Caki2 (cell line): ENCODE data around the gene R3HDM1. TPM values are rescaled to one million over a fixed set of nuclear protein-coding genes. Genes with fewer than 3 reads are reported as not detected.
A peak's percentile ranks its signal among the peaks of the same experiment; 100 is the strongest.

Experiments
- DNase-seq: peaks from one replicate; pipeline ENCODE4 v3.0.0-alpha.2; 2015; ENCODE audit warnings: low read depth
- in situ Hi-C: cut with HindIII; loops from 2 replicates; pipeline ENCODE4 v1.10.0; 2016; ENCODE audit warnings: low sequenced_read_pairs, low pct_unique_long_range_greater_than_20kb, mixed read lengths
- total RNA-seq: library from RNA; depleted of rRNA; stranded (reverse); fragments of >200 nt; shearing (Covaris generic); gene quantifications from 2 replicates; pipeline ENCODE4 v1.2.3, GENCODE V29; 2014; ENCODE audit warnings: low replicate concordance; rRNA removed

The R3HDM1 gene
- total RNA-seq, 1 experiment from 2014 or later, result 7.0 TPM

DNA sequence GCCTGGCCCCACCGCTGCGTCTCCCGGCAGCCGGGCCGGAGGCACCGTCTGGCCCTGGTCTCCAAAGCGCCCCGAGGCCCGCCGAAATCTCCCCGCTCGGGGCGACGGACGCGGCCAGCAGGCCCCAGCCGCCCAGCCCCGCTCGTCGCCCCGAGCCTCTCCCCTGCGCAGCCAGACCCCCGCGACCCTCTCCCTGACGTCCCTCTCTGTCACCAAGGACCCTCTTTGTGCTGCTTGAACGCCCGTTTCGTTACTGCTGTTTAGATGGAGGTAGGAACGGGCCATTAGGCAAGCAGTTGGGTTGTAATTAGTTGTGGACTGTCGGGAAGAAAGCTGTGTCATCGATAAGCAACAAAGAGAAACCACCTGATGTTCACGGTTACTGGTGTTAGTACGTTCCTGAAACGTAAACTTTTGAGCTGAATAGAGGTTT lies 211.1 kb downstream of the R3HDM1 start:
- in situ Hi-C loops, result no loop called here
- peak; percentile 51 for DNase-seq

DNA sequence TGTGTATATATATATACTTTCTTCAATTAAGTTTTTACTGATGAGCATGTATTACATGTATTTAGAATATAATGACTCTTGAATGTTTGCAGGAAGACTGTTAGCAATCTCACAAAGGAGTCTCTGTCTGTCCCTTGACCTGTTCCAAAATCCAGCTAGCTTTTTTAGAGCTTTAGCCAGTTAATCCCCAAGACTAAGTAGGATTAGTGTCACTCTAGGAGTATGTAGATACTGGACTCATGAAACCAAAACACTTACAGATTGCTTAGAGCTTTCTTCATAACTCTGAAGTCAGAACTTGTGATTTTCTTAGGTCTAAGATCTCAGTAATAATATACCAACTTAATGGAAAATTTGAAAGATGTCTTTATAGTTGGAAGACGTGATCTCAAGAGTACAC lies 212.6 kb downstream of the R3HDM1 start:
- DNase-seq, result no peak
- in situ Hi-C loops, result no loop called here

DNA sequence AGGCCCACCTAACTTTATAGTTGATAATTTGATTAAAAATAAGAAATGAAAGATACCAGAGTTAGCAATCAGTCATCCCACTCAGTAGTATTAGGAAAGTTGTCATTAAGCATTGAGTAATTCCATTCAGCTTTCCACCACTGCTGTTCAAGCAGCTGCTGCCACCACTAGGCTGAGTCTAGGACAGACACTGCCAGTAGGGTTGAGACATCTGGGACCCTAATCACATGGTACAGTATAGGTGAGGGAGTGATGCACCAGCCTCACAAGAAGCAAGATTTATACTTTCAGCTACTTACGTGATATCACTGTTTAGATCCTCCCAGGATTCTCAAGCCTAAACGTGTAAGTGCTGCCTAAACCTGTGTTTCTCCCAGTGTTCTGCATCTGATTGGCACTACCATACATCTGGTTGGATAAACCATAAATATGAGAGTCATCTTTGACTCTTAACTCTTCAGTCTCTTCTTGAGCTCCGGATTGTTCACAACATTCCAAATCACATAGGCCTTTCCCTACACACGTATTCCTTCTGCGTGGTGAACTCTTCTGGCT lies 213.6 kb downstream of the R3HDM1 start:
- in situ Hi-C loops, result no loop called here
- peak; percentile 38 for DNase-seq

GRCh38 chr2:135745545-135745944 lies 214.3 kb downstream of the R3HDM1 start:
- DNase-seq, result peak; percentile 25

GRCh38 chr2:135755573-135755972 lies 224.3 kb downstream of the R3HDM1 start:
- no peak for DNase-seq
- in situ Hi-C loops, result no loop called here

More at GRCh38 chr2:135745545-135745944, 214.3 kb downstream of the R3HDM1 start:
- in situ Hi-C loops, result no loop called here

DNA sequence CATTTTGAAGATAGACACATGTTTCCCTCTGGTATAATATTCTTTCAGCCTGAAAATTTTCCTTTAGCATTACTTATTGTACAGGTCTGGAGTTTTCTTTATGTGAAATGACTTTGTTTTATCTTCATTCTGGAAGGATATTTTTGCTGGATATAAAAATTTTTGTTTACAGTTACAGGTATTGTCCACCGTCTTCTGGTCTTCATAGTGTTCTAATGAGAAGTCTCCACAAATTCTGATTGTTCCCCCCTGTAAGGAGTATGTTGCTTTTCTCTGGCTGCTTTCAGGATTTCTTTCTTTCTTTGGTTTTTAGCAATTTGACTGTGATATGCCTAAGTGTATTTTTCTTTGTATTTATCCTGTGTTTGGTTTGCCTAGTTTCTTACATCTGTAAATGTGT lies 225.4 kb downstream of the R3HDM1 start:
- in situ Hi-C loops, result no loop called here
- no peak for DNase-seq

DNA sequence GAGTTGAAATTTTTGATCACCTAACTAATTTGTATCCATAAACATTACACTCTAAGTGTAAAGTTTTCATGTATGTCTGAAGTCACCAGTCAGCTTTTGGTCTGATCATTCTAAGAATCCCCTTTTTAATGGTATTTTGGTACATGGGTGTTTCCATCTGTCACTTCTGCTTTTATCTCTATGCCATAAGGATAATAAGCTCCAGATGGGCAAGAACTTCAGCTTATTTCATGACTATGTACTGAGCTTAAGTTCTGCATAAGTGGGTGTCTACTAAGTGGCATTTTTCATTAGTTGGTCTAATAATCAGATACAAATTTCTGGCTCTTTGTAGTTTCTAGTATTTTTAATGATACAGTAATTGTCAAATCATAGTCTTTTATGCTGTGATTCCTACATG lies 230.7 kb downstream of the R3HDM1 start:
- DNase-seq, result no peak
- in situ Hi-C loops, result no loop called here

DNA sequence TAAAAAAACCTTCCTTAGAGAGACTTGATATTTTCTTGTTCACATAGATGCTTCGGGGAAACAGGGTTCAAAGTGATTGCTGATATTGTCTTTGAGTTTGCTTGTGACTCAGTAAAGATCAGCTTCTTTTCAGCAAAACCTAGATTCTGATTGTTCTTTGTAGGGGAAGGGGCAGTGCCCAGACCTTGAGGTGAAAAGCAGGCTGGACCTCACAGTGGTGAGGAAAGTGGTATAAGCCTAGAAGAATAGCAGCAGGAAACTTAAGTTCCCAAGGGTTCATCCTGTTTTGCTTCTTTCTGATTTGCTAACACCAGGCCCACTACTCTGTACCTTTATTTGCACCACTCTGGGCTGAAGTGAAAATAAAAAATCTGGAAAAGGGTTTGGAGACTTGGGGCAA lies 231.2 kb downstream of the R3HDM1 start:
- in situ Hi-C loops, result no loop called here
- DNase-seq, result no peak

DNA sequence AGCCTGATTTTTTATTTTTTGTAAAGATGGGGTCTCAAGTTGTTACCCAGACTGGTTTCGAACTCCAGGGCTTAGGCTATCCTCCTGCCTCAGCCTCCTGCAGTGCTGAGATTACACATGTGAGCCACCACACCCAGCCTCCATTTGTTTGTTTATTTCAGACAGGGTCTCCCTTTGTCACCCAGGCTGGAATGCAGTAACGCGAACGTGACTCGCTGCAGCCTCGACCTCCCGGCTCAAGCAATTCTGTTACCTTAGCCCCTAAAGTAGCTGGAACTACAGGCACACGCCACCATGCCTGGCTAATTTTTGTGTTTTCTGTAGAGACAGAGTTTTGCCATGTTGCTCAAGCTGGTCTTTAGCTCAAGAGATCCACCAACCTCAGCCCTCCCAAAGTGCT lies 237.6 kb downstream of the R3HDM1 start:
- no peak for DNase-seq
- in situ Hi-C loops, result no loop called here

- DNase-seq, result no peak
- in situ Hi-C loops, result no loop called here
These were observed 242.0 kb downstream of the R3HDM1 start for GRCh38 chr2:135773319-135773718.

DNA sequence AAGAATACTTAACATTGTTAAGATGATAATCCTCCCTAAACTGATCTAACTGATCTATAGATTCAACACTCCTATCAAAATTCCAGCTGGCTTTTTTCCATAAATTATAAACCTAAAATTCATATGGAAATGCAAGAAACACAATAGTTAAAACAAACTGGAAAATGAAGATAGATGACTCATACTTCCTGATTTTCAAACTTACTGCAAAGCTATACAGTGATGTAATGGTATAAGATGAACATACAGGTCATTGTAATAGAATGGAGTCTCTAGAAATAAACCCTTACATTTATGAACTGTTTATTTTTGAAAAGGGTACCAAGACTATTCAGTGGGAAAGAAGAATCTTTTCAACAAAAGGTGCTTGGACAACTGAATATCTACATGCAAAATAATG lies 242.6 kb downstream of the R3HDM1 start:
- DNase-seq, result no peak
- in situ Hi-C loops, result no loop called here

Other genes with a start within 250 kb of the R3HDM1 start
- gene ZRANB3, start 266 bp upstream of the R3HDM1 start, total RNA-seq, result 1.6 and 6.1 TPM in 2 replicates
- 36.8 and 41.1 TPM in 2 replicates for gene UBXN4, start 210.4 kb downstream of the R3HDM1 start, total RNA-seq